ENCODE data around the gene PAQR4. TPM values are rescaled to one million over a fixed set of nuclear protein-coding genes. Genes with fewer than 3 reads are reported as not detected.

Gene PAQR4
- polyA plus RNA-seq, 1 donor from 2014 or later: 47.8 TPM

GRCh38 chr16:2955438-2955778 is 13.7 kb upstream of the PAQR4 start:
- no peaks in the 10 kb centered on the region for H3K27me3 ChIP-seq (ENCODE audit: insufficient read depth, low read depth, low read length)
- H3K36me3 ChIP-seq (ENCODE audit: insufficient read depth, low read length): no peaks in the 10 kb centered on the region
- no peaks in the 10 kb centered on the region for H3K9me3 ChIP-seq (ENCODE audit: low read length)
- H3F3A ChIP-seq (ENCODE audit: insufficient read depth, low read length, poor library complexity, severe bottlenecking): no peaks in the 10 kb centered on the region
- no peak overlapping the region for H2AFZ ChIP-seq (ENCODE audit: low read depth, low read length)
- no peak overlapping the region for H3K4me2 ChIP-seq (ENCODE audit: low read length)
- no peaks in the 10 kb centered on the region for H4K20me1 ChIP-seq (ENCODE audit: insufficient read depth)
- no peak for TF ChIP-seq REST (IDR thresholded peaks at IDR 0.05; ENCODE audit: borderline replicate concordance)
- TF ChIP-seq CTCF (IDR thresholded peaks at IDR 0.05; ENCODE audit: poor library complexity, severe bottlenecking): no peak
- no peak for TF ChIP-seq SMC3 (conservative IDR thresholded peaks at IDR 0.05; ENCODE audit: poor library complexity)
- no peak for TF ChIP-seq EZH2 (IDR thresholded peaks at IDR 0.05; ENCODE audit: borderline replicate concordance, insufficient read depth, low read length, poor library complexity, severe bottlenecking)
- TF ChIP-seq RAD21 (conservative IDR thresholded peaks at IDR 0.05): no peak
- TF ChIP-seq EP300 (conservative IDR thresholded peaks at IDR 0.05; ENCODE audit: poor library complexity, severe bottlenecking): no peak
- no peak for TF ChIP-seq POLR2AphosphoS5 (IDR thresholded peaks at IDR 0.05)
- no peak for TF ChIP-seq MXI1 (conservative IDR thresholded peaks at IDR 0.05; ENCODE audit: poor library complexity, severe bottlenecking)
- TF ChIP-seq TAF1 (IDR thresholded peaks at IDR 0.05; ENCODE audit: low read depth): no peak
- H3K9me2 ChIP-seq (ENCODE audit: insufficient read depth, low read length): no peaks in the 10 kb centered on the region
- H3K9ac ChIP-seq (ENCODE audit: low read length): no peak overlapping the region
- no peak overlapping the region for H3K27ac ChIP-seq (ENCODE audit: low read length)
- H3K4me3 ChIP-seq (ENCODE audit: low read length): no peak overlapping the region
- H3K79me2 ChIP-seq (replicated peaks; ENCODE audit: insufficient read depth, low read length): no peaks in the 10 kb centered on the region

GRCh38 chr16:2955779-2956578 is 13.2 kb upstream of the PAQR4 start:
- Histone ChIP-seq H2AFZ (ENCODE audit: low read depth, low read length) (no peak overlapping the region), H3K27ac (ENCODE audit: low read length) (no peak overlapping the region), H3K27me3 (ENCODE audit: insufficient read depth, low read depth, low read length) (no peaks in the 10 kb centered on the region), H3K4me3 (ENCODE audit: low read length) (no peak overlapping the region), H3K4me2 (ENCODE audit: low read length) (no peak overlapping the region), H3K36me3 (ENCODE audit: insufficient read depth, low read length) (no peaks in the 10 kb centered on the region), H3K9me2 (ENCODE audit: insufficient read depth, low read length) (no peaks in the 10 kb centered on the region), H3K79me2 (replicated peaks; ENCODE audit: insufficient read depth, low read length) (no peaks in the 10 kb centered on the region), H3K9ac (ENCODE audit: low read length) (no peak overlapping the region), H3F3A (ENCODE audit: insufficient read depth, low read length, poor library complexity, severe bottlenecking) (no peaks in the 10 kb centered on the region), H3K9me3 (ENCODE audit: low read length) (no peaks in the 10 kb centered on the region), H4K20me1 (ENCODE audit: insufficient read depth) (no peaks in the 10 kb centered on the region)
- TF ChIP-seq CTCF (IDR thresholded peaks at IDR 0.05; ENCODE audit: poor library complexity, severe bottlenecking): no peak
- no peak for TF ChIP-seq EZH2 (IDR thresholded peaks at IDR 0.05; ENCODE audit: borderline replicate concordance, insufficient read depth, low read length, poor library complexity, severe bottlenecking)
